GM18868 (cell line): ENCODE results near the gene ATP5PD.
"Not testable (repeated sequence)": the region's sequence is repeated elsewhere in the genome, so short reads cannot be mapped to it uniquely, and the experiment has no call there.

ENCODE experiments used
- ATAC-seq: cut with Tn5 transposase; IDR thresholded peaks from one replicate; pipeline ENCODE4 v1.9.1; 2021; ENCODE audit warnings: mild to moderate bottlenecking, moderate library complexity; ENCODE audit not compliant: unreplicated experiment

Gene ATP5PD

GRCh38 chr17:75077496-75078283 lies 30.9 kb upstream of the ATP5PD start:
- no peak for ATAC-seq

- ATAC-seq = no peak
These were observed 30.3 kb upstream of the ATP5PD start for GRCh38 chr17:75077072-75077495.

GRCh38 chr17:75075597-75076336 lies 29.0 kb upstream of the ATP5PD start:
- ATAC-seq = no peak

- no peak for ATAC-seq
These were observed 27.8 kb upstream of the ATP5PD start for GRCh38 chr17:75074532-75074931.

GRCh38 chr17:75073618-75074047 lies 26.9 kb upstream of the ATP5PD start:
- no peak for ATAC-seq

- not testable (repeated sequence) for ATAC-seq
These were observed 26.1 kb upstream of the ATP5PD start for GRCh38 chr17:75072909-75073308.

GRCh38 chr17:75071478-75072271 lies 24.9 kb upstream of the ATP5PD start:
- ATAC-seq = not testable (repeated sequence)

- no peak for ATAC-seq
These were observed 23.0 kb upstream of the ATP5PD start for GRCh38 chr17:75069783-75070182.

- no peak for ATAC-seq
These were observed 22.0 kb upstream of the ATP5PD start for GRCh38 chr17:75068750-75069149.

- ATAC-seq = no peak
These were observed 21.1 kb upstream of the ATP5PD start for GRCh38 chr17:75067856-75068255.

GRCh38 chr17:75065562-75066151 lies 18.9 kb upstream of the ATP5PD start:
- no peak for ATAC-seq

- no peak for ATAC-seq
These were observed 18.2 kb upstream of the ATP5PD start for GRCh38 chr17:75064867-75065561.

GRCh38 chr17:75064460-75064859 lies 17.7 kb upstream of the ATP5PD start:
- ATAC-seq = no peak

GRCh38 chr17:75064040-75064439 lies 17.3 kb upstream of the ATP5PD start:
- no peak for ATAC-seq

- no peak for ATAC-seq
These were observed 16.9 kb upstream of the ATP5PD start for GRCh38 chr17:75063626-75064025.

- ATAC-seq = no peak
These were observed 16.4 kb upstream of the ATP5PD start for GRCh38 chr17:75063201-75063600.

- ATAC-seq = no peak
These were observed 14.8 kb upstream of the ATP5PD start for GRCh38 chr17:75061618-75062017.

GRCh38 chr17:75061055-75061438 lies 14.3 kb upstream of the ATP5PD start:
- no peak for ATAC-seq

- ATAC-seq = no peak
These were observed 13.8 kb upstream of the ATP5PD start for GRCh38 chr17:75060434-75061054.
